Body of pancreas (tissue), 4 donors: ENCODE data around the gene CTXN1.

Experiments used
- POLR2A ChIP-seq, 3 donors: fragments of 450-650 bp; IDR thresholded peaks; one replicate each; pipeline ENCODE4 v1.6.1; 2016; ENCODE audit warnings: antibody characterized with exemption in 3 of 3, mild to moderate bottlenecking in 2 of 3
- TF ChIP-seq, protein P1 (sequence below), 7 experiments: fragments of 450-650 bp in 4 of 7; fragments of 200-600 bp in 3 of 7; sonication (generic) in 3 of 7; IDR thresholded peaks; one replicate each; pipeline ENCODE4 v1.5.1; 2016 to 2019; ENCODE audit warnings: antibody characterized with exemption in 7 of 7

DNA sequence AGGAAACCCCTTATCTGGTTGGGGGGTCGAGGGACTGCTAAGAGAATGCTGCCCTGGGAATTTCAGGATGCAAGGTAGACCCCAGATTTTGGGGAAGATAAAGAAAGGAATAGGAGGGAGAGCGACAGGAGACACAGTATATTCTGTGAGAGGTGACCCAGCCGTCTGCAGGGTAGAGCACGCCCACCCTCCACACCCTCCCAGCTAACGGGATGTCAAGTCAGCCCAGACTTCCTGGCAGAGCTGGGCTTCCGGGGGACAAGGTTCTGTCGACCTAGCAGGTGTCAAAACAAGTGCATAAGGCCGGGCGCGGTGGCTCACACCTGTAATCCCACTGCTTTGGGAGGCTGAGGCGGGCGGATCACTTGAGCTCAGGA lies 51.0 kb downstream of the CTXN1 start:
- TF ChIP-seq, protein P1, sequence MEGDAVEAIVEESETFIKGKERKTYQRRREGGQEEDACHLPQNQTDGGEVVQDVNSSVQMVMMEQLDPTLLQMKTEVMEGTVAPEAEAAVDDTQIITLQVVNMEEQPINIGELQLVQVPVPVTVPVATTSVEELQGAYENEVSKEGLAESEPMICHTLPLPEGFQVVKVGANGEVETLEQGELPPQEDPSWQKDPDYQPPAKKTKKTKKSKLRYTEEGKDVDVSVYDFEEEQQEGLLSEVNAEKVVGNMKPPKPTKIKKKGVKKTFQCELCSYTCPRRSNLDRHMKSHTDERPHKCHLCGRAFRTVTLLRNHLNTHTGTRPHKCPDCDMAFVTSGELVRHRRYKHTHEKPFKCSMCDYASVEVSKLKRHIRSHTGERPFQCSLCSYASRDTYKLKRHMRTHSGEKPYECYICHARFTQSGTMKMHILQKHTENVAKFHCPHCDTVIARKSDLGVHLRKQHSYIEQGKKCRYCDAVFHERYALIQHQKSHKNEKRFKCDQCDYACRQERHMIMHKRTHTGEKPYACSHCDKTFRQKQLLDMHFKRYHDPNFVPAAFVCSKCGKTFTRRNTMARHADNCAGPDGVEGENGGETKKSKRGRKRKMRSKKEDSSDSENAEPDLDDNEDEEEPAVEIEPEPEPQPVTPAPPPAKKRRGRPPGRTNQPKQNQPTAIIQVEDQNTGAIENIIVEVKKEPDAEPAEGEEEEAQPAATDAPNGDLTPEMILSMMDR (IDR thresholded peaks at IDR 0.05), result no peak
- TF ChIP-seq POLR2A (IDR thresholded peaks at IDR 0.05), result no peak
